GM19324 (cell line): Measurements from ENCODE around the gene OR5B2.
"Not testable (repeated sequence)": the region's sequence is repeated elsewhere in the genome, so short reads cannot be mapped to it uniquely, and the experiment has no call there.

Experiments used
- ATAC-seq: cut with Tn5 transposase; IDR thresholded peaks from one replicate; pipeline ENCODE4 v1.9.1; 2021; ENCODE audit warnings: mild to moderate bottlenecking, moderate library complexity; ENCODE audit not compliant: unreplicated experiment, low FRiP score

The OR5B2 gene

DNA sequence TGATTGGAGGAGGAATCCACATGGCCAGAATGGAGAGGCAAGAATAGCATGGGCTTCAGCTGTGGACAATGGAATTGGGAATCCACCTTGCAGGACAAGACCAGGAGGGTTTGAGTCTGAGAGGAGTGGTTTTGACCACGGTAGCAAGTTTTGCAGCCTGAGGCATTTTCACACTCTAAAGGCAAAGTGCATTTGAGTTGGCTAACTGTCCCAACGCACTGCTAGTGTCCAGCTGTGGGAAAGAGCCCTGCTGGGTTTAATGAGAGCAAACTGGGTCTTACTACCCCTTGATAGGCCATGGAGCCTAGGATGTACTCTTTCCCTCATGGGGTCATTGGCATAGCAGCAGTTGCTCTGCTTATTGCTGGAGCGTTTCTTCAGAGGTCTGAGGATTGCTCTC lies at the start of gene OR5B2:
TSS of gene OR5B2 (minus strand) at position 101 of the 400 bp plus-strand sequence. CDS start 4,860 bp downstream, outside the sequence.
- ATAC-seq: no peak

DNA sequence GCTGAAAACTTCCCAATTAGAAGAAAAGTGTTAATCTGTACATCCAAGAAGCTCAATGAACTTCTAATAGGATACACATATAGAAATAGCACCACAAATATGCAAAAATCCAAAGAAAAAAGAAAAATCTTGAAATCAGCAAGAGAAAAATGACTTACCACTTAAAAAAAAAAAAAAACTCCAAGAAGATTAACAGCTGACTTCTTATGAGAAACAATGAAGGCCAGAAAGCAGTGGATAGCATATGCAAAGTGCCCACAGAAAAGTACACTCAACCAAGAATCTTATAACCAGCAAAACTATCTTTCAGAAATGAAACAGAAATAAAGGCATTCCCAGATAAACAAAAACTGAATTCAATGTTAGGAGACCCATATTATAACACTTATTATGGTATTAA lies 44.0 kb upstream of the OR5B2 start:
- no peak for ATAC-seq

DNA sequence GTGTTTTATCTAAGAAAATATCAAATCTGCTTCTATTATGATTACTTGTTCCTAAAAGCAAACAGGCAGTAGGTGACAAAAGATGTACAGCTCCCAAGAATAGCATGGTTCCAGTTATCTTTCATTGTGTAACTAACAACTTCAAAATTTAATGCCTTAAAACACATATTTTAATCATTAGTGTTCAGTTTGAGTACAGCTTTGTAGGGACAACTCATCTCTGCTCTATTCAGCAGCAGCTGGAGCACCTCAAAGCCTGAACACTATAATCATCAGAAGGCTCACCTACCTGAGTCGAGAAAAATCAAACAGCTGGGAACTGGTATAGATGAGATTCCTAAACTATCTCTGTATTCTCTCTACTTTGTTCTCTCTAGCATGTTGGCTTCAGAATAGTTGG lies 38.4 kb upstream of the OR5B2 start:
- no peak for ATAC-seq

DNA sequence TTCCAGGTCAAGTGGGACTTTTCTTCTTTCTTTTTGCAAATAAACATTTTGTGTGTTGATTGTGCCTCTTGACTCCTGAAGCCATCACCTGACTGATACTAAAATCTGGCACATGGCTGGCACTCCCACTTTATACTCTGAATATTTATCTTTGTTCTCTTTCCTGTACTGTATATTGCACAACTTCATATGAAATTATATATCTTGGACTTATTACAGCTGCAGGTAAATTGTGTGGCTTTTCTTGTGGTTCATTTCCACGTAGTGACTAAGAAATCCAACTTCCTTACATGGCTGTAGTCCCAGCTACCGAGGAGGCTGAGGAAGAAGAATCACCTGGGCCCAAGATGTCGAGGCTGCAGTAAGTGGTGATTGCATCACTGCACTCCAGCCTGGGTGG lies 37.8 kb upstream of the OR5B2 start:
- ATAC-seq: no peak

DNA sequence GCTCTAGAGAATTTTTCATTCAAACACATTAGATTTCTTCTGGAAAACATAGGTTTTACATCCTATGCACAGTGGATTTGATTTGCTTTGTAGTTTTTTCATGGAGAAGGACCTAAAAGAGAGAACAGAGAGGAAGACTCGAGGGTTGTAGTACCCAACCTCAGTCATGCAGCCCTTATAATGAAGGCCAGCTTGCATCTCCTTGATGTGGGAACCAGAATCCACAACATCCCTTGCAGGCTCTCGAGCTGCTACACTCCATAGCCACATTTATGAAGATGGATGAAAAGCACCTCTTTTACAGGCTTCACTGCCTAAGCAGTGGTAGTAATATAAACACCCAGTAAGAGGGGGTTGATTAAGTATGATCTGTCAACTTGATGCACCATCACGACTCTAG lies 23.7 kb upstream of the OR5B2 start:
- ATAC-seq: no peak

DNA sequence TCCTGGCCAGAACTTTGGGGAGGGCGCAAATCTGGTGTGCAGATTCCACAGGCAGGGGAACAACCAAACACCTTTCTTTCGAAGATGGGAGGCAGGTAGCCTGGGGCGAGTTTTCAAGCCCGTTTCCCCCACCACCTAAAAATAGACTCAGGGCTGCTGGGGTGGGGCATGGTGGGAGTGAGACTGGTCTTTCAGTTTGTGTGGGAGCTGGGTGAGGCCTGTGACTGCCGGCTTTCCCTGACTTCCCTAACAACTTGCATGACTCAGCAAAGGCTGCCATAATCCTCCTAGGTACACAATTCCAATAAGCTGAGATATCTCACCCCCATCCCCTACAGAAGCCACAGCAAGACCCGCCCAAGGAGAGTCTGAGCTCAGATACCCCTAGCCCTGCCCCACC lies 18.4 kb upstream of the OR5B2 start:
- ATAC-seq: no peak

DNA sequence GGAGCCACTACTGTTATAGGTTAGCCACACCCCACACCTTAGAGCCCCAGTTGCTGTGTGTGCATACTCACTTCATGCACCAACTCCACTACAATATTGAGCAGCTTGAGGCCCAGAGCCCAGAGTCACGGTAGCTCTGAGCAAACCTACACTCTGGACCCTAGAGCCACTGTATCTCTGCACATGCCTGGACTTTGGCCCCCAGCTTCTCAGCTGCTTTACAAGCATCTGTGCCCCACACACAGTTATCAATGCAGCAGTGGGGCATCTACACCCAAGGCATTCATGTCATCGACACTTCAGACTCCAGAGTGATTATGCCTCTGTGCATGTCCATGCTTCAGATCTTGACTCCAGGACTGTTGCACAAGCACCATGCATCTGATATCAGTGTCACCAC lies 16.4 kb upstream of the OR5B2 start:
- ATAC-seq: no peak

DNA sequence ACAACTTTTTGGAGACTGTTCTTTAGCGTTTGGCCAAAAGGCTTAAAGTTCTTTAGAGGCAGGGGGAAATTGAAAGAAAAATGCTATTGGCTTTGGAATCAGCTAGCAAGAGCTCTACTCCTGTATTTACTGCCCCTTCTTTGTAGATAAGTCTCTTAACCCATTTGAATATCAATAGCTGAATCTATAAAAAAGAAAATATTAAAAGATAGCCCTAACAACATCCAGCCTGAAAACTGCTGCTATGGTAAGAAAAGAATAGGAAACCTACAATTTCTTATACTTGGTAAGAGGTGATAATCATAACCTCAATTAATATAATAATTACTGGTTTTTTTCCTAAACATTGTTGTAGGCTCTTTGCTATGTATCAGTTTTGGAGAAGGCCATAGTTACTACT lies 14.2 kb upstream of the OR5B2 start, which contains the start of gene OR5B12:
TSS of gene OR5B12 (minus strand) at position 101 of the 400 bp plus-strand sequence. CDS start 2,085 bp downstream, outside the sequence.
- ATAC-seq: no peak

DNA sequence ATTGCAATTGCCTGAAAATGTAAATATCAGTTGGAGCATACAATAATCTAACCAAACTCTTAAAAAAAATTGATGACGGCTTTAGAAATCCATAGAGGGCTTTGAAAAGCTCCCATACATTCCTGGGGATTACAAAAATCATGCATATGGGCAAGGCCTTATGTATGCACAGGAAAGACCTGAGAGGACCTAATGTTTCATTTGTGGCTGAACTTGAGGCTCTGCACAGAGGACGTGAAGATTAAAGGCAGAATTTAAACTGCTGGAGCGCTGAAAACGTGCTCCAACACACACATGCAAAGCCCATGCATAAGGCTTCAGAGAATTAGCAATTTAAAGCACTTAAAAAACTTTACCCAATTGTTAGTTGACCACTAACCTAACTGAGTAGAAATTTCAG lies 10.6 kb upstream of the OR5B2 start:
- no peak for ATAC-seq

DNA sequence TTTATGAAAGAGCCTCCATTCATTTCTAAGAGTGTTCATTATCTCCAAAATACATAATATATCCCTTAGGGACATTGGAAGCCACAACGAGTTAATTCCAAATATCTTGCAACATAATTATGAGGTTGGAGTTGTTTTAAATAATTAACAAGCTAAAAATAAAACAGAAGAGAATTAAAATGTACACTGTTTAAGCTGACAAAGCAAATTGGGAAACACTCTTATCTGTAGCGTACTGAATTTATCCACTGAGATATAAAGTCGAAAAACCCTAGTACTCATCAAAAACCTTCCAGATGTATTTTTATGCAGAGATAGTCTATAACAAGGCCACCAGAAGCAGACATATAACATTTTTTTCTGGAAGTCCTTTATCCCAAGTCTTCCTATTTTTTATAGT lies 6.3 kb upstream of the OR5B2 start:
- no peak for ATAC-seq

DNA sequence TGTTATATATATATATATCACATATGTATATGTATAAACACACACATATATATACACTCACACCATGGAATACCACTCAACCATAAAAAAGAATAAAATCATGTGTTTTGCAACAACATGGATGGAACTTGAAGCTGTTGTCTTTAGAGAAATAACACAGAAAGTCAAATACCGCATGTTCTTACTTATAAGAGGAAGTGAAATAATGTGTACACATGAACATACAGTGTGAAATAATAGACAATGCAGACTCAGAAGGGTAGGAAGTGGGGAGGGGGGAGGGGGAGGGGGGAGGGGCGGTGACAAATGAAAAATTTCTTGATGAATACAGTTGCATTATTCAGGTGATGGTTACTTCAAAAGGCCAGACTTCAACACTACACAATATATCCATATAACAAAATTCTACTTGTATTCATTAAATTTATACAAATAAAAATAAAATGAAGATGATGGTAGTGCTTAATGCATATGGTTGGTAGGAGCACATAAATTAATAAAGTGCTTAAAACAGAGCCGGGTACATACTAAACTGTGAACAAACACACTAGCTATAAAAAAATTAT lies 5.8 kb upstream of the OR5B2 start:
- no peak for ATAC-seq

DNA sequence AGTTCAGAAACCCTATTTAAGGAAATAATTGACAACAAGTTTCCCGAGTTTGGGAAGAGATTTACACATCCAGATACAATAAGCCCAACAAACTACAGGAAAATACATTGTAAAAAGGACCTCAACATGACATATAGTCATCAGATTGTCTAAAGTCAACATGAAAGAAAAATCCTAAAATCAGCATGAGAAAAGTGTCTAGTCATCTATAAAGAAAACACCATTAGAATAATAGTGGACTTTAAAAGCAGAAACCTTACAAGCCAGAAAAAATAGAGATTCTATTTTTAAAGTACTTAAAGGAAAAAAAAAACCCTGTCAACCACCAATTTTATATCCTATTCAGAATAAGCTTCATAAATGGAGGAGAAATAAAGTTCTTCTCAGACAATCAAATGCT lies 1.4 kb upstream of the OR5B2 start:
- no peak for ATAC-seq

DNA sequence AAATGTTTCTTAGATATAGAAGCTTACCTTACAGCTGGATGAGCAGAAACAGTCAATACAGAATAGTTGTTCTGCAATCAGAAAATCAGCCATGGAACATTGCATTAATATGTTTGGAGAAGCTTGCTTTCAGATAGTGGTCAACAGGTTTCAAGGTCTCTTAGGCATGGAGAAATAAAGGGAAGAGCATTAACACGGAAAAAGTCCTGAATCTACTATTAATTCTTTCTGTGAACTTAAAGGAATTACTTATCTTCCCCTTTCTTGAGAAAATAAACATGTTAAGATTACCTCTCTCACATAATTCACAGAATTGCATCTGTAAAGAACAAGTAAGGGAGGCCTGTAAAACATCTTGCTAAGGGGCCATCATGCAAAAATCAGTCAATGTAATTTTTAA lies 21.1 kb downstream of the OR5B2 start, which contains the start of gene OR5B3:
TSS of gene OR5B3 (minus strand) at position 101 of the 400 bp plus-strand sequence. CDS start 3,465 bp downstream, outside the sequence.
- no peak for ATAC-seq

DNA sequence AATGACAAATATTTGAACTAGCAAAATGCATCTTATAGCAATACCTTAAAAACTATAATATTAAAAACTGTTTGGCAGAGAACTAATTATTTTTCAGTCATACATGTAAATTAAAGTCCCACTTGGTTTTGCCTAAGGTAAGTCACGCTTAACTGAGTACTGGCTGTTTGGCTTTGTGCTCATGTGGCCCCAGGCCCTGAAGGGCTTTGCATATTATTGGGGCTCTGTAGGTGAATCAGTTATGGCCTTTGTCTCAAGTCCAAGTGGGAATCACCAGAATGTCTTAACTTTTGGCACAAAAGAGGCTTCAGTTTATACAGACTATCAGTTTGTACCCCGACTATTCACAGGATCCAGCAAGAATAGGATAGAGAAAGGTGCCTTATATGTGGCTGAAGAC lies 28.3 kb downstream of the OR5B2 start:
- not testable (repeated sequence) for ATAC-seq

DNA sequence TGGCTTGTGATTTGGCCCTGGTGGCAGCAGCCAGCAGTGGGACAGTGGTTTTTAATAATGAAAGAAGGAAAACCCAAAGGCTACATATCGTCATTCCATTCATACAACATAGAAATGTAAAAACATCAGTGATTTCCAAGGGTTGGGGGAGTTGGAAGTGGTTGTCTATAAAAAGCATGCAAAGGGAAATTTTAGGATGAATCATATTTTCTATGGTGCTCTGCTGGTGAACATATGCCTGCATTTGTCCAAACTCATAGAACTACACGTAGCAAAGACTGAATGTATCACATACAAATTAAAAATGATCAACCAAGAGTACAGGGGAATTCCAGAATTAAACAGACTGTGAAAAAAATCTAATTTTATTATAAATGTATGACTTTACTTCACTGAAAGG lies 32.3 kb downstream of the OR5B2 start:
- no peak for ATAC-seq

DNA sequence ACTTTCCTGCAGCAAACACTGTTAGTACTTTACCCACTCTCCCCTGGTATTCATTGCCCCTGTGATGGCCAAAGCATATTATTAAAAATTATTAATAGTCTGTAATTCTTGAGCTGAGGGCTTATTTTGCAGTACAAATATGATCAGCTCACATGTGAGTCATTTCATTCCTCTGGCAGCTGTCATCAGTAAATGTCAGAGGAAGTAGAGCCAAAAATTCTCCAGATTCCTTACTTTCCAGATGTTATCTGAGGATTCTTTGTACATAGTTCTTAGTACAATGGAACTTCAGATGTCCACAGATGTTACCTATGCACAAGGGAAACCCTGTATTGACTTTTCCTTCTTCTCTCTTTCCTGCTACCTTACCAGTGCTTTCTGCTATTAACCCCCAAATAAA lies 33.7 kb downstream of the OR5B2 start:
- ATAC-seq: no peak

DNA sequence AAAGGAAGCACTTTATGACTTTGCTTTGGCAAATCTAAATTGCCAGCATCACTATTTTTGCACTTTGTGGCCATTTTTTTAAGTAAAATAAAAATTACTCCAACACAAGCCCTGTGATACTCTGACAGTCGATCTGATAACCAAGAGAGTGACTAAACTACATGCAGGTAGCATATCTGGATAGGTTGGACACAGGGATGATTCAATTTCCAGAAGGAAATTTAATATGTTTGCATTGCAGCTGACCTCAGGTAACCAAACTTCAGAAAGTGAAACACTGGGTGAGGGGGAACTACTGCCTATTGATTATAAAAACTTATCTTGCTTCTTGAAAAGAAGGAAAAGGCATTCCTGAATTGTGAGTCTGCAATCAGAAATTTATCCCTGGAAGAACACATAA lies 35.2 kb downstream of the OR5B2 start:
- ATAC-seq: no peak

DNA sequence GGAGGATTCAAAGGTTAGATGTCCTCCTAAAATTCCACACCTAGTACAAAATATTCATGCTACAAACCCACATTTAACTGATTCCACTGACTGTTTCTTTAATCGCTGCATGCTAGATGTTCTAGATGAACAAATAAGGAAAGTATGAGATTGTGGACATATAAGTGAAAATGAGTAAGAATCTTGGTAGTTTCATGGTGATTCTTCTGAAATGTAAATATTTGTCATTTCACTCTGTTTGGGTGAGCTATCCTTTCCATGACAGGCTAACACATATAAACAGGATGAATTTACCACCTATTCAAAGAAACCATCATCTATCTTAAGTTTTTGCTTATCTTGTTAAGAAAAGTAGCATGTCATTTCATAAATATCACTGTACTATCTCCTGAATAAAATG lies 36.0 kb downstream of the OR5B2 start:
- no peak for ATAC-seq

DNA sequence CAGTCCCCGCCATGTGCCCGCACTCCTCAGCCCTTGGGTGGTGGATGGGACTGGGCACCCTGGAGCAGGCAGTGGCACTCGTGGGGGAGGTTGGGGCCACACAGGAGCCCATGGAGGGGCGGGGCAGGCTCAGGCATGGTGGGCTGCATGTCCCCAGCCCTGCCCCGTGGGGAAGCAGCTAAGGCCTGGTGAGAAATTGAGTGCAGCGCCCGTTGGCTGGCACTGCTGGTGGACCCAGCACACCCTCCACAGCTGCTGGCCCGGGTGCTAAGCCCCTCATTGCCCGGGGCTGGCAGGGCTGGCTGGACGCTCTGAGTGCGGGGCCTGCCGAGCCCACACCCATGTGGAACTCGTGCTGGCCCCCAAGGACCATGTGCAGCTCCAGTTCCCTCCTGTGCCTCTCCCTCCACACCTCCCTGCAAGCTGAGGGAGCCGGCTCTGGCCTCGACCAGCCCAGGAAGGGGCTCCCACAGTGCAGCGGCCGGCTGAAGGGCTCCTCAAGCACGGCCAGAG lies 37.3 kb downstream of the OR5B2 start:
- no peak for ATAC-seq
